NCI-H1417 treated with DMSO at 0.1 percent for 48 hours (cell line): ENCODE measurements around the gene SLIT1.

Experiments
- DNase-seq: peaks from one replicate; lab custom pipeline; 2025; lab: John Stamatoyannopoulos, UW

Gene SLIT1

GRCh38 chr10:97185326-97186058 lies at the start of gene SLIT1:
Gene SLIT1, minus strand, starts transcription at chr10:97185959. Its CDS starts 285 bp downstream, at chr10:97185674.
- no peak for DNase-seq

- no peak for DNase-seq
These were observed 49.6 kb upstream of the SLIT1 start for GRCh38 chr10:97235353-97235752.

- DNase-seq, result no peak
These were observed 48.6 kb upstream of the SLIT1 start for GRCh38 chr10:97234400-97234799.

GRCh38 chr10:97230146-97230545 lies 44.4 kb upstream of the SLIT1 start:
- DNase-seq, result no peak

- DNase-seq, result no peak
These were observed 43.7 kb upstream of the SLIT1 start for GRCh38 chr10:97229322-97230015.

GRCh38 chr10:97228775-97229157 lies 43.0 kb upstream of the SLIT1 start:
- no peak for DNase-seq

- no peak for DNase-seq
These were observed 42.5 kb upstream of the SLIT1 start for GRCh38 chr10:97228130-97228774.

GRCh38 chr10:97226398-97226797 lies 40.6 kb upstream of the SLIT1 start:
- DNase-seq, result no peak

- DNase-seq, result no peak
These were observed 39.0 kb upstream of the SLIT1 start for GRCh38 chr10:97224483-97225435.

- no peak for DNase-seq
These were observed 36.7 kb upstream of the SLIT1 start for GRCh38 chr10:97222326-97222961.

GRCh38 chr10:97220355-97220754 lies 34.6 kb upstream of the SLIT1 start:
- no peak for DNase-seq

GRCh38 chr10:97217299-97217698 lies 31.5 kb upstream of the SLIT1 start:
- no peak for DNase-seq

- no peak for DNase-seq
These were observed 30.0 kb upstream of the SLIT1 start for GRCh38 chr10:97215619-97216260.

GRCh38 chr10:97213431-97213830 lies 27.7 kb upstream of the SLIT1 start:
- DNase-seq, result no peak

- DNase-seq, result no peak
These were observed 25.5 kb upstream of the SLIT1 start for GRCh38 chr10:97211229-97211628.

- DNase-seq, result peak; percentile 9
These were observed 24.8 kb upstream of the SLIT1 start for GRCh38 chr10:97210543-97210960.

GRCh38 chr10:97207756-97208346 lies 22.1 kb upstream of the SLIT1 start:
- no peak for DNase-seq

GRCh38 chr10:97207131-97207530 lies 21.4 kb upstream of the SLIT1 start:
- DNase-seq, result no peak

- DNase-seq, result no peak
These were observed 19.3 kb upstream of the SLIT1 start for GRCh38 chr10:97204826-97205679.

GRCh38 chr10:97203220-97203619 lies 17.5 kb upstream of the SLIT1 start:
- no peak for DNase-seq
